Measurements from ENCODE around the gene SPEN. TPM values are rescaled to one million over a fixed set of nuclear protein-coding genes. Genes with fewer than 3 reads are reported as not detected.
A peak's percentile ranks its signal among the peaks of the same experiment; 100 is the strongest.

SPEN gene
- total RNA-seq, 1 donor: 24.3 TPM

DNA sequence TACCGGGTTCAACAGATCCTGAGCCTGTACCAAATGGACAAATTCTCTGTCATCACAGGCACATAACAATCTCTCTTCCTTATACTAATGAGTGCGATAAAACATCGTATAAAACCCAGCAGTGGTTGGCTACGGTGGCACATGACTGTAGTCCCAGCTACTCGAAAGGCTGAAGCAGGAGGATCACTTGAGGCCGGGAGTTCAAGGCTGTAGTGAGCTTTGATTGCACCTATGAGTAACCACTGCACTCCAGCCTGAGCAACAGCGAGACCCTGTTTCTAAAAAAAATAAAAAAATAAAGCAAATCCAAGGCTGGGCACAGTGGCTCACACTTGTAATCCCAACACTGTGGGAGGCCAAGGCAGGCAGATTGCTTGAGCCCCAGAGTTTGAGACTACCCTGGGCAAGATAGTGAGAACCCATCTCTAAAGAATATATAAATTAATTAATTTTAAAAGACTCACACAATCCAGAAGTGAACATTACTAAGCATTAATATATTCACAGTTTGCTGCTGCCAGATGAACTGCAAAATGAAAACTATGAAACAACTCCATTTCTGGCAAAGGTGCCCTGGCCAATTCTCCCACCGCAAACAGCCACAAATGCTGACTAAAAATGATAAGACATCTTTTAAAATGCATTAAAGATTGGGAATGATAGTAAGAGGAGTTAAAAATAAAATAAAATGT, 115.3 kb downstream of the SPEN start:
- H3K4me3 ChIP-seq (ENCODE audit: low read depth, low read length): no peak overlapping the region
- peak; percentile 66 for DNase-seq (ENCODE audit: low read depth)
- TF ChIP-seq, protein P1, sequence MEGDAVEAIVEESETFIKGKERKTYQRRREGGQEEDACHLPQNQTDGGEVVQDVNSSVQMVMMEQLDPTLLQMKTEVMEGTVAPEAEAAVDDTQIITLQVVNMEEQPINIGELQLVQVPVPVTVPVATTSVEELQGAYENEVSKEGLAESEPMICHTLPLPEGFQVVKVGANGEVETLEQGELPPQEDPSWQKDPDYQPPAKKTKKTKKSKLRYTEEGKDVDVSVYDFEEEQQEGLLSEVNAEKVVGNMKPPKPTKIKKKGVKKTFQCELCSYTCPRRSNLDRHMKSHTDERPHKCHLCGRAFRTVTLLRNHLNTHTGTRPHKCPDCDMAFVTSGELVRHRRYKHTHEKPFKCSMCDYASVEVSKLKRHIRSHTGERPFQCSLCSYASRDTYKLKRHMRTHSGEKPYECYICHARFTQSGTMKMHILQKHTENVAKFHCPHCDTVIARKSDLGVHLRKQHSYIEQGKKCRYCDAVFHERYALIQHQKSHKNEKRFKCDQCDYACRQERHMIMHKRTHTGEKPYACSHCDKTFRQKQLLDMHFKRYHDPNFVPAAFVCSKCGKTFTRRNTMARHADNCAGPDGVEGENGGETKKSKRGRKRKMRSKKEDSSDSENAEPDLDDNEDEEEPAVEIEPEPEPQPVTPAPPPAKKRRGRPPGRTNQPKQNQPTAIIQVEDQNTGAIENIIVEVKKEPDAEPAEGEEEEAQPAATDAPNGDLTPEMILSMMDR (IDR thresholded peaks at IDR 0.05; ENCODE audit: insufficient read depth, low read length): no peak

DNA sequence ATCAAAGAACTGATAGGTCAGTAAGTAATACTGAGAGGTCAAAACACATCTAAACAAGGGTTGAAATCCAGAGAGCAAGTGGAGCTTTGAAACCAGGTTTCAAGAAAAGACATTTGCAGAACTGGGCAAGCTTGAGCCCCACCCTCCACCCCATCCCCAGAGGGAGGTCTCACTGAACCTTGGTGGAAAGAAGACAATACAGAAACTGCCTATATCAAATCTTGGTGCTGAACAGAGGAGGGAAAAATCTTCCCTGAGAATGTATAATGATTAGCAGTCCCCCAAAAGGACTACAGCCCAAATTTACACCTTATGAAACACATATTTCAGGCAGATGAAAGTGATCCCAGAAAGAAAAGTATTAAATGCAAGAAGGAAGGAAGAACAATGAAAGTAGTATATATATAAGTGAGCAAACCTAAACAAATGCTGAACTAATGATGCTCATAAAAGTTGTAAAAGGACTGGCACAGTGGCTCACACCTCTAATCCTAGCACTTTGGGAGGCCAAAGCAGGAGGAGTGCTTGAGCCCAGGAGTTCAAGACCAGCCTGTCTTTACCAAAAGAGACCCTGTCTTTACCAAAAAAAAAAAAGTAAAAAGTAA, 116.0 kb downstream of the SPEN start:
- no peak overlapping the region for H3K4me3 ChIP-seq (ENCODE audit: low read depth, low read length)
- TF ChIP-seq, protein P1 (IDR thresholded peaks at IDR 0.05; ENCODE audit: insufficient read depth, low read length): no peak
- no peak for DNase-seq (ENCODE audit: low read depth)

DNA sequence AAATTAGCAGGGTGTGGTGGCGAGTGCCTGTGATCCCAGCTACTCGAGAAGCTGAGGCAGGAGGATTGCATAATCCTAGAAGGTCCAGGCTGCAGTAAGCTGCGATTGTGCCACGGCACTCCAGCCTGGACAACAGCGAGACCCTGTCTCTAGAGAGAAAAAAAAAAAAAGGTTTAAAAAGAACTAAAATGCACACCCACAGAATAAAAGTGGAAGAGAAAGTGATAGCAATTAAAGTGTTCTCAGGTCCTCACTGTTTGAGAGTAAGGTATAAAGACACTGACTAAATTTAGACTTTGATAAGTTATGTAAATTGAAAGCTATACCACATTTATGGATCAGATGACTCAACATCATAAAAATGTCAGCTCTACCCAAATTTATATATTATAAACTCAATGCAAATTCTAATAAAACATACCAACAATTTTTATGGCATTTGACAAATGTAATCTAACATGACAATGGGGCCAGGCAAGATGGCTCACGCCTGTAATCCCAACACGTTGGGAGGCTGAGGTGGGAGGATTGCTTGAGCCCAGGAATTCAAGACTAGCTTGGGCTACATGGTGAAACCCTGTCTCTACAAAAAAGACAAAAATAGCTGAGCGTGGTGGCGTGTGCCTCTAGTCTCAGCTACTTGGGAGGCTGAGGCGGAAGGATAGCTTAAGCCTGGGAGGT, 116.6 kb downstream of the SPEN start:
- no peak overlapping the region for H3K4me3 ChIP-seq (ENCODE audit: low read depth, low read length)
- DNase-seq (ENCODE audit: low read depth): peak; percentile 31
- TF ChIP-seq, protein P1 (IDR thresholded peaks at IDR 0.05; ENCODE audit: insufficient read depth, low read length): no peak

DNA sequence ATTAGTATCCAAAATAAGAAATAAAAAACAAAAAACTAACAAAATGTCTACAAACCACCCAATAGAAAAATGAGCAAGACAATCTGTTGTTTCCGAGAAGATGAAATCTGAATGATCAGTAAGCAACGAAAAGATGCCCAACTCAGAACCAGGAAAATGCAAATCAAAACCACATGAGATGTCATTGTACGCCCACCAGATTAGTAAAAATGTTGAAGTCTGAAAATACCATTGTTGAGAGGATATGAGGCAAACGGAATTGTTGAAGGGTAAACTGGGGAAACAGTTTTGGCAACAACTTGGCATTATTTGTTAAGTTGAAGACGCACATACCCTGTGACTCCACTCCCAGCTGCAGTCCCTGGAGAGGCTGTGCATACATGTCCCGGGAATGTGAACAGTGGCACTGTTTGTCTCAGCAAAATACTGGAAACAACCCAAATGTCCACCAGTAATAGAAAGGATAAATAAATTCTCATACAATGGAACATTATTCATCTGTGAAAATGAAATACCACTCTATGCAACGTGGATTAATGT, 117.8 kb downstream of the SPEN start:
- no peak overlapping the region for H3K4me3 ChIP-seq (ENCODE audit: low read depth, low read length)
- TF ChIP-seq, protein P1 (IDR thresholded peaks at IDR 0.05; ENCODE audit: insufficient read depth, low read length): no peak
- peak; percentile 79 for DNase-seq (ENCODE audit: low read depth)

DNA sequence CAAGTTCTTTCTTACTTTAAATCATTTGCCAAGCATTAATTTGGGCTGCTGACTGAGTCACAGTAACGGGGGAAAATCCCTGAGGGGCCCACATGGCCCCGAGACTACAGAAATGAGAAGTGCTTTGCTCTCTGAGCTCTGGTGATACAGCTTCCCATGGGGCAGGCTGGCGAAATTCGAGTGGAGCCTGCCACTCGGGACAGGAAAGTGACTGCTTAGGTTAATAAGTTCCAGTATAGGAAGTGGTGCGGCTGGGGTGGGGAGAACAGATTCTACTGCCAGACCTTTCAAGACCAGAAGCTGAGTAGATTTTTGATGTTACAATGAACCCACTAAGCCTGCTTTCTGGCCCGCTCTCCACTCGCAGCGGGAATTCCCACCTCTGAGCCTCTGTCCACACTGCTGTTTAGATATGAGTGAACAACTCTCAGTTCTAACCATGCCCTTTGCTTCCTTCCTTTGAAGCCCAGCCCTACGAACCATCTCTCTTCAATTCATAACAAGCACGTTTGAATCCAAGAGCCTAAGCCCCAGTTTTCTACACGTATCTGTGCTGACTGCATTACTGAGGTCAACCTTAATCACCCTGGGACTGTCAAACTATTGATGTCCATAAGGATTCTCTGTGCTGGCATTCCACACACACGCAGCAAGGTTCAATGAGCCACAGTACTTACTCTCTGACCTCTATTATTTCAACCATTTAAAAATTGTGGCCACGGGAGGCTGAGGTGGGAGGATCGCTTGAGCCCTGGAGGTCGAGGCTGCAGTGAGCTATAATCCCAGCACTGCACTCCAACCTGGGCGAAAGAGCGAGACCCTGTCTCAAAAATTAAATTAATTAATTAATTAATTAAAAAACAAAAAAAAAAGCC, 118.8 kb downstream of the SPEN start:
- TF ChIP-seq, protein P1 (IDR thresholded peaks at IDR 0.05; ENCODE audit: insufficient read depth, low read length): no peak

DNA sequence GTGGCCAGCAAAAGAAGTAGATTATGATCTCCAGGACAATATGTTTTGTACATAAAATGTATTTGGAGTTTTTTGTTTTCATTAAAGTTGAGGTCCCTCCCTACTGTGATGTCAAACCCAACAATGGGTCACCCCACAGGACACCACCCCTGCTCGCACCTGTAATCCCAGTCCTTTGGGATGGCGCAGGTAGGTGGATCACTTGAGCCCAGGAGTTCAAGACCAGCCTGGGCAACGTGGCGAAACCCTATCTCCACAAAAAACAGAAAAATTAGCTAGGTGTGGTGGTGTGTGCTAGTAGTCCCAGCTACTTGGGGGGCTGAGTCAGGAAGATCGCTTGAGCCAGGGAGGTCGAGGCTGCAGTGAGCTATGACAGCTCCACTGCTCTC, 119.4 kb downstream of the SPEN start:
- no peak for DNase-seq (ENCODE audit: low read depth)
- TF ChIP-seq, protein P1 (IDR thresholded peaks at IDR 0.05; ENCODE audit: insufficient read depth, low read length): no peak
- H3K4me3 ChIP-seq (ENCODE audit: low read depth, low read length): no peak overlapping the region

More for the DNA sequence above, 118.8 kb downstream of the SPEN start:
- H3K4me3 ChIP-seq (ENCODE audit: low read depth, low read length): no peak overlapping the region
- peak; percentile 44 for DNase-seq (ENCODE audit: low read depth)
